ENCODE results near the gene RBM42. TPM values are rescaled to one million over a fixed set of nuclear protein-coding genes. Genes with fewer than 3 reads are reported as not detected.

RBM42 gene
- 52.7 TPM for total RNA-seq
- long read RNA-seq, transcript RBM42-201 (10 exons, 1,680 nt) = major isoform, 40 of 130 reads
- long read RNA-seq, partial matches to known transcripts = 5 of 130 reads
- long read RNA-seq, other reads (novel, unspliced or antisense) = 81 of 130 reads

- Histone ChIP-seq H3K27me3 (ENCODE audit: low read depth) (no peaks in the 10 kb centered on the region), H3K27ac (replicated peaks) (peak within 1 kb of the TSS; percentile 91), H3K4me1 (peaks cover 30% of the 10 kb centered on the region), H3K36me3 (peaks cover 37% of the 10 kb centered on the region), H3K4me3 (peak within 1 kb of the TSS; percentile 91), H3K9me3 (replicated peaks) (no peaks in the 10 kb centered on the region)
- intact Hi-C loops (cut with micrococcal nuclease) = no loop called here
- peak; percentile 95 for DNase-seq
- TF ChIP-seq CTCF (IDR thresholded peaks at IDR 0.05; ENCODE audit: borderline replicate concordance) = no peak
Measured at GRCh38 chr19:35628565-35629331, at the start of gene RBM42. Gene RBM42, plus strand, starts transcription at chr19:35629036. Its CDS starts 118 bp downstream, at chr19:35629154.

GRCh38 chr19:35582760-35583159 lies 46.1 kb upstream of the RBM42 start:
- Histone ChIP-seq H3K27ac (replicated peaks) (no peak overlapping the region), H3K9me3 (replicated peaks) (no peaks in the 10 kb centered on the region), H3K4me1 (no peaks in the 10 kb centered on the region), H3K27me3 (ENCODE audit: low read depth) (peaks cover 69% of the 10 kb centered on the region), H3K4me3 (no peak overlapping the region), H3K36me3 (no peaks in the 10 kb centered on the region)
- TF ChIP-seq CTCF (IDR thresholded peaks at IDR 0.05; ENCODE audit: borderline replicate concordance) = no peak
- no peak for DNase-seq
- intact Hi-C loops (cut with micrococcal nuclease) = no loop called here

GRCh38 chr19:35585848-35586247 lies 43.0 kb upstream of the RBM42 start, which contains the start of gene PMIS2:
Gene PMIS2, plus strand, starts transcription at chr19:35586173. Its CDS starts 87 bp downstream, at chr19:35586260.
- Histone ChIP-seq H3K4me3 (no peak within 1 kb of the TSS), H3K4me1 (no peaks in the 10 kb centered on the region), H3K27me3 (ENCODE audit: low read depth) (peaks cover 60% of the 10 kb centered on the region), H3K27ac (replicated peaks) (no peak within 1 kb of the TSS), H3K9me3 (replicated peaks) (no peaks in the 10 kb centered on the region), H3K36me3 (no peaks in the 10 kb centered on the region)
- no peak for TF ChIP-seq CTCF (IDR thresholded peaks at IDR 0.05; ENCODE audit: borderline replicate concordance)
- intact Hi-C loops (cut with micrococcal nuclease) = no loop called here
- no peak for DNase-seq

- H3K4me3 ChIP-seq = no peak overlapping the region
- H3K36me3 ChIP-seq = no peaks in the 10 kb centered on the region
- TF ChIP-seq CTCF (IDR thresholded peaks at IDR 0.05; ENCODE audit: borderline replicate concordance) = no peak
- intact Hi-C loops (cut with micrococcal nuclease) = no loop called here
- H3K27me3 ChIP-seq (ENCODE audit: low read depth) = peaks cover 62% of the 10 kb centered on the region
- DNase-seq = no peak
- no peak overlapping the region for H3K27ac ChIP-seq (replicated peaks)
- no peaks in the 10 kb centered on the region for H3K4me1 ChIP-seq
- H3K9me3 ChIP-seq (replicated peaks) = no peaks in the 10 kb centered on the region
Measured at GRCh38 chr19:35587321-35587720, 41.5 kb upstream of the RBM42 start.

GRCh38 chr19:35590875-35591274 lies 38.0 kb upstream of the RBM42 start:
- Histone ChIP-seq H3K4me3 (no peak overlapping the region), H3K9me3 (replicated peaks) (no peaks in the 10 kb centered on the region), H3K27ac (replicated peaks) (no peak overlapping the region), H3K27me3 (ENCODE audit: low read depth) (peaks cover 60% of the 10 kb centered on the region), H3K36me3 (no peaks in the 10 kb centered on the region), H3K4me1 (no peaks in the 10 kb centered on the region)
- intact Hi-C loops (cut with micrococcal nuclease) = no loop called here
- TF ChIP-seq CTCF (IDR thresholded peaks at IDR 0.05; ENCODE audit: borderline replicate concordance) = no peak
- no peak for DNase-seq
